Stimulated activated CD8-positive, alpha-beta memory T cell treated with anti-CD3 and anti-CD28 coated beads, Interleukin-15, amount 100 ng/mL, for 24 hours (primary cell): ENCODE results near the gene SLCO4A1.

Experiments
- DNase-seq: peaks from one replicate; pipeline ENCODE4 v3.0.0-alpha.2; 2020; ENCODE audit warnings: low read depth

SLCO4A1 gene

GRCh38 chr20:62715201-62715600, 72.9 kb downstream of the SLCO4A1 start:
- DNase-seq, result no peak

DNA sequence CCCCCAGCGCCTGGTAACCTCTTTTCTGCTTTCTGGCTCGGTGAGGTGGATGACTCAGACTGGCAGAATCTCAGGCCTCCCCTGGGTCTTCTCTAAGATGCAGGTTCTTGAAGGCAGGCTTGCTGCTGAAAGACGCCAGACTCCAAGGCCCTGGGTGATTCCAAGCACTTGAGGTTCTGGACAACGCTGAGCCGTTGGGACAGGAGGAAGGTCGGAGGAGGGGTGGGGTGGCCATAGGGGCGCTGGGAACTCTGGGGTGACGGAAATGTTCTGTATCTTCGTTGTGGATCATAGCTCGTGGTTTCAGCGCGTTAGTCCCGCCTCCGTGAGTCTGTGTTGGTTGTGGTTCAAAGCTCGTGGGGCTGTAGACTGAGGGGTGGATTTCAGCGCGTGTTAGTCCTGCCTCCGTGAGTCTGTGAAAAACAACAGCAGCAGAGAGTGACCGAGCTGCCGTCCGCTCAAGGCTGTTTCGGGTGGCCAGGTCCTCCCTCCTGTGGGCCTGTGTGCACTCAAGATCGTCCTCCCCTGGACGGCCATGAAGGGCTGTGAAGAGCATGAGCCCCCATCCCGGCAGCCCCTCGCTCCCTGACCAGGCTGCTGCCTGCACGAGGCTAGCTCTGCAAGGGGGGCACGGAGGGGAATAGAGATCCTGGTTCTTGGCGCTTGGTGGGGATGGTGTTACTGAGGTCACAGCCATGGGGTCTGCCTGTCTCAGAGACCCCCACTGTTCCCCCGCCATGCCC, 74.1 kb downstream of the SLCO4A1 start:
- DNase-seq, result no peak

DNA sequence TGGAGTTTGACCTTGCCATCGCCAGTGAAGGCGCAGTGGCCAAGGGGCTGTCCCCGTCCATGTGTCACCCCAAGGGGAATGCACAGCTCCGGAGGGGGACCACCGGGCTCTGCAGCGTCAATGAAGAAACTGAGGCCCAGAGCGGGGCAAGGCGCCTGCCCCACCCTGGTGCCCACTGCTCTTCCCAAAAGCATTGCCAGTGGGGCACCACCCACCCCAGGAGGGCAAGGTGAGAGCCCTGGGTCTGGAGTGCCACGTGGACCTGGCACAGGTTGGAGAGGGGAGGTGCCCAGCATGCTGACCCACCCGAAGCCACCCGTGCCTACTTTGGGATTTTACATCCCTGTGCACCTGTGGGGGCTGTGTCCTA, 74.6 kb downstream of the SLCO4A1 start:
- no peak for DNase-seq

GRCh38 chr20:62717933-62718332, 75.6 kb downstream of the SLCO4A1 start:
- no peak for DNase-seq

DNA sequence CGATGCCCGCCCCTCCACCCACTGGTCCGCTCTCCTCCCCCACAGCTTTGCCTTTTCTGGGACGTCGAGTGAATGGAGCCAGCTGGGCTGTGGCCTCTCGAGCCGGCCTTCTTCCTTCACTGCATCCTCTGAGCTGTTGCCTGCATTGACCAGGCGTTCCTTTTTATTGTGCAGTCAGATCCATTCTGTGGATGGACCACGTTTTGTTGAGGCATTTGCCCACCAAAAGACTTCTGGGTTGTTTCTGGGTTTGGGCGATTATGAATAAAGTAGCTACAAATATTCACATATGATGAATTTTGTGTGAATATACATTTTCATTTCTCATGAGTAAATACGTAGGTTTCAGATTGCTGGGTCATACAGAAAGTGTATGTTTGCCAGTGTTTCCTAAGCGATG, 76.2 kb downstream of the SLCO4A1 start:
- no peak for DNase-seq

GRCh38 chr20:62719250-62719935, 77.1 kb downstream of the SLCO4A1 start:
- DNase-seq, result no peak
